Measurements from ENCODE around the gene MLC1.

The MLC1 gene

GRCh38 chr22:50076646-50077535 lies 8.3 kb downstream of the MLC1 start:
- DNase-seq (ENCODE audit: low read depth): no peak

GRCh38 chr22:50074551-50075530 lies 10.4 kb downstream of the MLC1 start:
- no peak for DNase-seq (ENCODE audit: low read depth)

DNA sequence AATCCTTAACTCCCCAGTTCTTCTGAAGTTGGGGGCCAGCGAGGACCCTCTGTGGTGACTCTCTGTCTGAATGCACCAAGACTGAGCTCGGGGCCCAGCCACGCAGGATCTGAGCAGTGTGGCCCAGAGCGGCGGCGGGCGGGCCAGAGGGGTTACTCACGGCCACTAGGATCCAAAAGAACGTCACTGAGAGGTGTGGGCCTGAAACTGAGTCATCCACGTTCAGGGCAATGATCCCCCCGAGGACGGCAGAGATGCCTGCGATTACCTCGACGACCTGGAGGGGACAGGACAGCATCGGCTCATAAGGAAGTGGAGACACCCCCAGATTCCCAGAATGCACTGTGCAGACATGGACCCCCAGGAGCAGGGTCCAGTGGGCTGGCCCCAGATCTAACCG lies 11.2 kb downstream of the MLC1 start:
- DNase-seq (ENCODE audit: low read depth): no peak

DNA sequence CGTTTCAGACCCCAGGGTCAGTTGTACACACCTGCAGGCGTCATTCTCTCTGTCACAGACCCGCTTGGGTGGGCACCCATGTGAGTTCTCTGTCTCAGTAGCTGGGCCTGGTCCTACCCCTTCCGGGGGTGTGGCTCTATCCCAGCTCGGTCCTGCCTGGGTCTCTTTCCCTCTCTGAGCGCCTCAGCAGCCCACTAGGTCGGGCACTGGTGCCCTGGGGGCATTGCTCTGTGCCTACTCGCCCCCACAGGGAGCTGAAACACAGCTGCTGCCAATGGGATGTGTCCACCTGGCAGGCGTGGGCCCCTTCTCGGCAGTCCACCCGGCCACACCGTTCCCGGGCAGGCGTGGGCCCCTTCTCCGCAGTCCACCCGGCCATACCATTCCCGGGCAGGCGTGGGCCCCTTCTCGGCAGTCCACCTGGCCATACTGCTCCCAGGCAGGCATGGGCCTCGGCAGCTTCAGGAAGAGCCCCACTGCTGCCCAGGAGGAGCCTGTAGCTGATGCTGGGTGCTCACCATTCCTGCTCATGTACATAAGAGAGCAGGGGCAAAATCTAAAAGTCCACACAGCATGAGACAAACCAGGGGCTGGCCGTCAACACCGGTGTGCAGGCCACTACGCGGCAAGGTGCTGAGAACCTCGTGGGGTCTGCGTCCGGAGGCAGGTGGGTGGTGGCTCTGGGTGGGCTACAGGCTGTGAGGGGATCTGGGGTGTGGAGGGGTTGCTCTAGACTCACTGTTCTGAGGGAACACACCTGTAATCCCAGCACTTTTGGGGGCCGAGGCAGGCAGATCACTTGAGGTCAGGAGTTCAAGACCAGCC lies 12.3 kb downstream of the MLC1 start:
- DNase-seq (ENCODE audit: low read depth): no peak

- DNase-seq (ENCODE audit: low read depth): no peak
Measured at GRCh38 chr22:50072167-50072555, 13.1 kb downstream of the MLC1 start.

GRCh38 chr22:50071432-50072166 lies 13.6 kb downstream of the MLC1 start:
- no peak for DNase-seq (ENCODE audit: low read depth)

- DNase-seq (ENCODE audit: low read depth): no peak
Measured at GRCh38 chr22:50070366-50070765, 14.9 kb downstream of the MLC1 start.

DNA sequence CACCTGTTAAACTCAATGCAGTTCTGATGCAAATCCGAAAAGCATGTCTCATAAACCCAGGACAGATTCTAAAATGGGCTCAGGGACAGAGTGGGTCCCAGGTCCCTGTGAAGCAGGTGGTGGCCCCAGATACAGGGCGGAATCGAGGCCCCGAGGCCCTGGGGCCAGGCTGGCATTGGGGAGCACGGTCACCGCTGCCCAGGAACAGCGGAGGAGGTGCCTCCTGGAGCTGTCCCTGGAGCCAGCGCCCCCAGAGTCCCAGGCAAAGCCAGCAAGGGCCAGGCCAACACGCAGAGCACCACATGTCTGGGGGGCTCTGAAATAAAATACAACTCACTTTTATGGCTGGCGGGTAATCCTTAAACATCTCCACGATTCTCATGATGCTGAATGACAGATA lies 17.1 kb downstream of the MLC1 start:
- DNase-seq (ENCODE audit: low read depth): no peak

- DNase-seq (ENCODE audit: low read depth): no peak
Measured at GRCh38 chr22:50067244-50067643, 18.0 kb downstream of the MLC1 start.

DNA sequence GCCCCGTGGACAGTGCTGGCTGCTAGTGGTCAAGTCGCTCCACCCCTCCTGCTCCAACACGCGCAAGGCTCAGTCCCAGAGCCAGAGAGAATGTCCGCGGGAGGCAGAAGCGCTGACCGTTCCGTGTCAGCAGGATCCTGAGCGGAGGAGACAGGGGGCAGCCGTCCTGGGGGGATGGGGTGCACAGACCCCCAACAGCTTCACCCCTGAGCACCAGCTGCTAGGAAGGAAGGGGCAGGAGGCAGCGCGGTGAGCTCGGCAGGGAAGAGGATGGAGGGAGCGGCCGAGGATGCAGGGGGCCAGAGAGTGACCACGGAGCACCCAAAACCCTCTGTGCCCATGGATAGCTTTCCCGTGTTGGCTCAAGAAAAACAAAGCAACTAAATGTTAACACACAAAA lies 20.8 kb downstream of the MLC1 start:
- DNase-seq (ENCODE audit: low read depth): no peak

DNA sequence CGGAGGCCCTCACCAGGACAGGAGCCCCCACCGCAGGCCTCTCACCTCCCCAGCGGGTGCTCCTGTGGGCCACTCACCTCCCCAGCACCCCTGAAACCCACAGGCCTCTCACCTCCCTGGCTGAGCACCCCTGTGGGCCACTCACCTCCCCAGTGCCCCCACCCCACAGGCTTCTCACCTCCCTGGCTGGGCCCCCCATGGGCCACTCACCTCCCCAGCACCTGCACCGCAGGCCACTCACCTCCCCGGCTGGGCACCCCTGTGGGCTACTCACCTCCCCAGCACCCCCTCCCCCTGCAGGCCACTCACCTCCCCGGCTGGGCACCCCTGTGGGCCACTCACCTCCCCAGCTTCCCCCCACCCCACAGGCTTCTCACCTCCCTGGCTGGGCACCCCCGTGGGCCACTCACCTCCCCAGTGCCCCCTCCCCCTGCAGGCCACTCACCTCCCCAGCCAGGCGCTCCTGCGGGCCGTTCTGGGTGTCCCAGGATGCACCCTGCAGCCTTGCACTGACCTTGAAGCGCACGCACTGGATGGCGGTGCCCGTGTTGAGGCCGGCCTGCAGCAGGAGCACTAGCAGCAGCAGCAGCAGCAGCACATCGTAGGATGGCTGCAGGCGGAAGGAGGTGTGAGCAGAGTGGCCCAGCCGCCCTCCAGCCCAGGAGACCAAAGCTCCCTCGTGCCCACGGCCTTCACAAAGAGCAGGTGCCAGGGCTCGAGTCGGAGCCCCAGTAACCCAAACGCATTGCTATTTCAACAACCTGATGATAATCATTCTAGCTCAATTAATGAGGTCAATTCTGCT lies 21.4 kb downstream of the MLC1 start:
- no peak for DNase-seq (ENCODE audit: low read depth)

- no peak for DNase-seq (ENCODE audit: low read depth)
Measured at GRCh38 chr22:50062509-50063135, 22.6 kb downstream of the MLC1 start.

DNA sequence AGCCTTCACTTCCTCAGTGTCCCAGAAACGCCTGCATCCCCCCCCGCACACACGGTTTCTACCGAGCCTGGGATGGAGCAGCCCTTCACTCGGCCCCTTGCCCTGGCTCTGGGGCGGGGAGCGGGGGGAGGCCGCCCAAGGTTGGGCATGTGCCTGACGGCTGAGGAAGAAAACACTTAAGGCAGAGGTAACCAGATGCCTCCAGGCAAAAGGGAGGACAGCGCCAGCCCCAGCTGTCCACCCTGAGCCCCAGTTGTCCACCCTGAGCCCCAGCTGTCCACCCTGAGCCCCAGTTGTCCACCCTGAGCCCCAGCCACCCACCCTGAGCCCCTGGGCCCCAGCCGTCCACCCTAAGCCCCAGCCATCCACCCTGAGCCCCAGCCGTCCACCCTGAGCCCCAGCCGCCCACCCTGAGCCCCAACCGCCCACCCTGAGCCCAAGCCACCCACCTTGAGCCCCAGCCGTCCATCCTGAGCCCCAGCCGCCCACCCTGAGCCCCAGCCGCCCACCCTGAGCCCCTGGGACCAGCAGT lies 23.3 kb downstream of the MLC1 start:
- no peak for DNase-seq (ENCODE audit: low read depth)

DNA sequence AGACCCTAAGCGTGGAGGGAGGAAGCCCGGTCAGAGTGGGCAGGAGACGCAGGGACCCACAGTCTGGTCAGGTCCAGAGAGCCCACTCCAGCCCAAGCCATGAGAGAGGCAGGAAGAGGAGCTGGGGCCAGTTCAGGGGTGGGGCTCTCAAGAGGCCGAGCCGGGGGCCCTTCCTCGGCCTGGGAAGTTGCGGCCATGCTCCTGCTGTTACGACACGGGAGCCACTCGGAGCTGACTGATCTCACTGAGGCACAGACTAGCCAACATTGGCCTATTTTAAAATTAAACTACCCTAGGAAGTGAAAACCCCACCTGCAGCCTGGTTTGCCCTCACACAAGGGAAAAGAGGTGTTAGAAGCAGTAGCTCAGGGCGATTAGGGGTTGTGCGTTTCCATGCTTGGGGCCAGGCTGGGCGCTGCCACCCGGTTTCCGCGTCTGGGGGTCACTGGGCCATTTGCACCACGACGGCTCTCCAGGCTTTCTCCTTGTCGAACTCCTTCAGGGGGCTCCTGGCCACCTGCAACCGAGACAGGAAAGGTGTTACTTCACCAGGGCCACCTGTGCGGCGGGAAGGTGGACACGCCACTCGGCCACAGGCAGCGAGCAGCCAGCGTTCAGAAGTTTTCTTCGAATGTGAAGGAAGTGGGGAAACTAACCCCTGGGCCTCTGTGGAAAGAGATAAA lies 23.9 kb downstream of the MLC1 start:
- DNase-seq (ENCODE audit: low read depth): no peak

- no peak for DNase-seq (ENCODE audit: low read depth)
Measured at GRCh38 chr22:50060441-50061140, 24.6 kb downstream of the MLC1 start.

DNA sequence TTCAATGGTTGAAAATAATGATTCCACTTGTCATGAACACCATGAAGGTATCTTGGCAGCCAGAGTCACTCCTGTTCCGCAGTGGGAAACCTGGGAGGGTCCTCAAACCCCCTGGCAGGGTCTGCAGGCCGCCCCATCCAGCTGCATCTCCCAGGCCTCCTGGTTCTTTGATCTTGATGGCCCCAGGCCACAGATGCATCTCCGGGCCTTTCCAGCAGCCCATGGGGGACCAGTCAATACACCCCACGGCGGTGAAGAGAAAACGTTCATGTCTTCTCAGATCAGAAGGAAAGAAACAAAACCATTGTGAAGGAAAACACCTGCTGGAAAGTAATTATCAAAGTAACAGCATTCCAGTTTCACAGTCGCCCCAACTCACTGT lies 25.4 kb downstream of the MLC1 start:
- no peak for DNase-seq (ENCODE audit: low read depth)

GRCh38 chr22:50058906-50059880 lies 26.0 kb downstream of the MLC1 start:
- no peak for DNase-seq (ENCODE audit: low read depth)

Measured in activated T-cell treated with anti-CD3 and anti-CD28 coated beads for 48 hours (primary cell).